ENCODE measurements around the gene EXOC2.

Gene EXOC2

GRCh38 chr6:449486-450419 is 243.2 kb downstream of the EXOC2 start:
- H3K36me3 Mint-ChIP-seq (ENCODE audit: low read depth) = no peaks in the 10 kb centered on the region
- no peak for DNase-seq
- no peak overlapping the region for H3K4me3 Mint-ChIP-seq
- H3K4me1 Mint-ChIP-seq = peaks cover 21% of the 10 kb centered on the region
- H3K27me3 Mint-ChIP-seq (ENCODE audit: low read depth, poor library complexity) = peaks cover 18% of the 10 kb centered on the region
- H3K27ac Mint-ChIP-seq = no peak overlapping the region
- TF ChIP-seq CTCF (IDR thresholded peaks at IDR 0.05) = no peak
- H3K9me3 Mint-ChIP-seq = peaks cover 25% of the 10 kb centered on the region

GRCh38 chr6:449057-449430 is 243.9 kb downstream of the EXOC2 start:
- no peak for TF ChIP-seq CTCF (IDR thresholded peaks at IDR 0.05)
- peaks cover 25% of the 10 kb centered on the region for H3K9me3 Mint-ChIP-seq
- no peaks in the 10 kb centered on the region for H3K36me3 Mint-ChIP-seq (ENCODE audit: low read depth)
- peaks cover 27% of the 10 kb centered on the region for H3K4me1 Mint-ChIP-seq
- no peak overlapping the region for H3K27ac Mint-ChIP-seq
- DNase-seq = no peak
- H3K4me3 Mint-ChIP-seq = no peak overlapping the region
- H3K27me3 Mint-ChIP-seq (ENCODE audit: low read depth, poor library complexity) = peaks cover 15% of the 10 kb centered on the region

- H3K4me1 Mint-ChIP-seq = peaks cover 33% of the 10 kb centered on the region
- peaks cover 25% of the 10 kb centered on the region for H3K9me3 Mint-ChIP-seq
- DNase-seq = no peak
- no peaks in the 10 kb centered on the region for H3K36me3 Mint-ChIP-seq (ENCODE audit: low read depth)
- H3K4me3 Mint-ChIP-seq = no peak overlapping the region
- H3K27ac Mint-ChIP-seq = no peak overlapping the region
- peaks cover 18% of the 10 kb centered on the region for H3K27me3 Mint-ChIP-seq (ENCODE audit: low read depth, poor library complexity)
- TF ChIP-seq CTCF (IDR thresholded peaks at IDR 0.05) = no peak
Observed at GRCh38 chr6:448296-449056, 244.5 kb downstream of the EXOC2 start.

- Mint-ChIP-seq H3K27me3 (ENCODE audit: low read depth, poor library complexity) (peaks cover 23% of the 10 kb centered on the region), H3K27ac (no peak overlapping the region), H3K4me3 (no peak overlapping the region), H3K36me3 (ENCODE audit: low read depth) (no peaks in the 10 kb centered on the region), H3K4me1 (peaks cover 34% of the 10 kb centered on the region), H3K9me3 (peaks cover 25% of the 10 kb centered on the region)
- DNase-seq = no peak
- no peak for TF ChIP-seq CTCF (IDR thresholded peaks at IDR 0.05)
Observed at GRCh38 chr6:447381-448165, 245.4 kb downstream of the EXOC2 start.

- Mint-ChIP-seq H3K27ac (no peak overlapping the region), H3K4me1 (peaks cover 40% of the 10 kb centered on the region), H3K9me3 (peaks cover 25% of the 10 kb centered on the region), H3K27me3 (ENCODE audit: low read depth, poor library complexity) (peaks cover 27% of the 10 kb centered on the region), H3K4me3 (no peak overlapping the region), H3K36me3 (ENCODE audit: low read depth) (no peaks in the 10 kb centered on the region)
- no peak for DNase-seq
- TF ChIP-seq CTCF (IDR thresholded peaks at IDR 0.05) = no peak
Observed at GRCh38 chr6:446418-447366, 246.2 kb downstream of the EXOC2 start.
